ENCODE data around the gene SENP2. TPM values are rescaled to one million over a fixed set of nuclear protein-coding genes. Genes with fewer than 3 reads are reported as not detected.
A peak's percentile ranks its signal among the peaks of the same experiment; 100 is the strongest.
"Not testable (repeated sequence)": the region's sequence is repeated elsewhere in the genome, so short reads cannot be mapped to it uniquely, and the experiment has no call there.

Gene SENP2
- total RNA-seq, 2 experiments from 2014 or later: 23.2 to 24.6 TPM

DNA sequence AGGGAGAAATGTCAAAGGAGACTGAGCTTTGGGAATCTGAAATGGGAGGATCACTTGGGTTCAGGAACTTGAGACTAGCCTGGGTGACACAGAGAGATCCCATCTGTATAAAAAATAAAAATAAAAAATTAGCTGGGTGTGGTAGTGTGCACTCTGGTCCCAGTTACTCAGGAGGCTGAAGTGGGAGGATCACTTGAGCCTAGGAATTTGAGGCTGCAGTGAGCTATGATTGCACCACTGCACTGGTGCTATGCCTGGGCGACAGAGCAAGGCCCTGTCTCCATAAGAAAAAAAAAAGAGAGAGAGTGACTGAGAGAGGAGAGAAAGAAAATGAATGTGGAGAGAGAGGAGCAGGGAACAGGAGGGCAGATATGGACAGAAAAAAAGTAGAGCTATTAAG lies 72.8 kb downstream of the SENP2 start:
- intact Hi-C loops (cut with DNase I, micrococcal nuclease): loop anchor here in 1 of 2 experiments (2.0 kb wide), 1 partner anchor 882 kb away; no protein-coding TSS in a partner anchor
- no peak for DNase-seq
- CTCF ChIA-PET: interaction anchor here (0.6 to 5.5 kb wide), 10 partner anchors 10 to 956 kb away, joined by 3 to 98 read pairs (median 8); no protein-coding TSS in a partner anchor
- Mint-ChIP-seq H3K36me3 (ENCODE audit: low read depth) (no peaks in the 10 kb centered on the region), H3K4me1 (peaks cover 2% of the 10 kb centered on the region), H3K9me3 (ENCODE audit: low read depth) (no peaks in the 10 kb centered on the region), H3K27me3 (peaks cover 12% of the 10 kb centered on the region), H3K4me3 (no peak overlapping the region), H3K27ac (no peak overlapping the region)
- no peak for ATAC-seq
- POLR2A ChIA-PET: no interaction called here

DNA sequence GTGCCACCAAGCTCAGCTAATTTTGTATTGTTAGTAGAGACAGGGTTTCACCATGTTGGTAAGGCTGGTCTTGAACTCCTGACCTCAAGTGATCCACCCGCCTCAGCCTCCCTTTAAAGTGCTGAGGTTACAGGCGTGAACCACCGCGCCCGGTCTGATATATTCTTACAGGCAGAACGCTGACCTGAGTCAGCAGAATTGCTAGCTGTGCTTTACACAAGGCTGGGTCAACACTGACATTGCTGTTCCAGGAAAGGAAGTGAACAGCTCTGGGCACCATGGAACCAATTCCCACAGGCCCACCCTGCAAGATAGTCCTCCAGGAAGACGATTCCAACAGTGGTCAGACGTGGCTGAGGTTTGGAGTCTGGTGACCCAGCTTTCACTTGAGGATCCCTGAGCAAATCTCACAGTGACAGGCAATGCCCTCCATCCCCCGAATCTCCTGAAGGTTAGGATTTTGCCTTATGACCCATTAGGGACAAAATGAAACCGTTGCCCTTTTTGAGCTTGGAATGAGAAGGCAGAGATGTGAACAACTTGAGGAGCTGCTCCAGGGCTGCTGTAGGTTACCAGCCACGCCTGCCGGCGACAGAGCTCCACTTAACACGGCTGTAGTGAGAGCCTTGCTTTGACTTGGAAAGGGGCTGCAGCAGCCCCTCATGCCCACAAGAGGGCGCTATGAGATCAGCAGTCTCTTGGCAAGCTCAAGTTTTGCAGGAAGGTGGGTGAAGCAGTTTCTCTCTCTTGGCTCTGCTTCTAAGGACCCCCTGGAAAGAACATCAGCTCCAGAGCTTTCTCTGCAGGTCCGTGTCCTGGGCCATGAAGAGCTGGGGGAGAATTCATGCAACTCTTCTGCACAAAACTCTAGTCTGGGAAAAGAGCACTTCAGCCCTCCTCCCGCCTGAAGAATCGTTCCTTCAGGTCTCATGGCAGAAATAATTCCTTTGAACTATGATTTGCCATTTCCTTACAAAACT lies 74.1 kb downstream of the SENP2 start:
- peaks cover 17% of the 10 kb centered on the region for H3K27me3 Mint-ChIP-seq
- H3K27ac Mint-ChIP-seq: no peak overlapping the region
- no peaks in the 10 kb centered on the region for H3K9me3 Mint-ChIP-seq (ENCODE audit: low read depth)
- ChIA-PET POLR2A (interaction anchor here (0.6 to 0.7 kb wide), 2 partner anchors 253 to 254 kb away, joined by 3 to 5 read pairs; no protein-coding TSS in a partner anchor), CTCF (interaction anchor here (0.5 to 5.5 kb wide), 70 partner anchors 8 to 1162 kb away, joined by 3 to 98 read pairs (median 4); no protein-coding TSS in a partner anchor)
- DNase-seq (peak; percentile 85), ATAC-seq (peak; percentile 95)
- H3K36me3 Mint-ChIP-seq (ENCODE audit: low read depth): no peaks in the 10 kb centered on the region
- intact Hi-C loops (cut with DNase I, micrococcal nuclease): loop anchor here (1.0 to 10.0 kb wide), 5 partner anchors 108 to 957 kb away; no protein-coding TSS in a partner anchor
- peaks cover 2% of the 10 kb centered on the region for H3K4me1 Mint-ChIP-seq
- H3K4me3 Mint-ChIP-seq: no peak overlapping the region

DNA sequence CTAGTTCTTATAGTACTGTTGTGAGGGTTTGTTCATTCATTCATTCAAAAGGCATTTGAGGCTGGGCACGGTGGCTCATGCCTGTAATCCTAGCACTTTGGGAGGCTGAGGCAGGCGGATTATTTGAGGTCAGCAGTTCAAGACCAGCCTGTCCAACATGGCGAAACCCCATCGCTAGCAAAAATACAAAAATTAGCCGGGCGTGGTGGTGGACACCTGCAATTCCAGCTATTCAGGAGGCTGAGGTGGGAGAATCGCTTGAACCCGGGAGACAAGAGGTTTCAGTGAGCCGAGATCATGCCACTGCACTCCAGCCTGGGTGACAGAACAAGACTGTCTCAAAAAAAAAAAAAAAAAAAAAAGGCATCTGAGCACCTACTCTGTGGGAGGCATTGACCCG lies 75.2 kb downstream of the SENP2 start:
- DNase-seq; H3K4me1 Mint-ChIP-seq; H3K4me3 Mint-ChIP-seq; H3K36me3 Mint-ChIP-seq (ENCODE audit: low read depth); H3K9me3 Mint-ChIP-seq (ENCODE audit: low read depth); H3K27ac Mint-ChIP-seq; ATAC-seq; POLR2A ChIA-PET: not testable (repeated sequence)
- intact Hi-C loops (cut with DNase I, micrococcal nuclease): loop anchor here (5.0 to 10.0 kb wide), 3 partner anchors 254 to 956 kb away; no protein-coding TSS in a partner anchor
- H3K27me3 Mint-ChIP-seq: peaks cover 17% of the 10 kb centered on the region
- CTCF ChIA-PET: interaction anchor here (0.7 to 5.5 kb wide), 23 partner anchors 9 to 558 kb away, joined by 3 to 98 read pairs (median 7); no protein-coding TSS in a partner anchor

DNA sequence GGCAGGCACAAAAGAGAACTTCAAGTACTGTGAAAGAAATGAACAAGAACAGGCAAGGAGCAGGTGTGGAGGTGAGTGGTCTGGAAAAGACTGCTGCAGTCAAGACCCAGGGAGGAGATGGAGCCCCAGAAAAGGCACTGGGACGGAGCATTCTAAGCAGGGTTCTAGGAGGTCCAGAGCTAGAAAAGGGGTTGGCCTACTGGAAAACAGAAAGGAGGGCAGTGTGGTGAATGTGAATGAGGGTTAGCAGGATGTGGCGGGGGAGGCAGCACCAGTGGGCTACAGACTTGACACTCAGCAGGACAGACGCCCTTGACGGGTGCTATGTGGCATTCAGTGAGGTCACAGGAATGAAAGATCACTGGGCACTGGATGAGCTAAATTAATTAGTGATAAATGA lies 75.7 kb downstream of the SENP2 start:
- peaks cover 17% of the 10 kb centered on the region for H3K27me3 Mint-ChIP-seq
- peaks cover 2% of the 10 kb centered on the region for H3K4me1 Mint-ChIP-seq
- intact Hi-C loops (cut with DNase I, micrococcal nuclease): loop anchor here (5.0 to 10.0 kb wide), 3 partner anchors 253 to 956 kb away; no protein-coding TSS in a partner anchor
- H3K27ac Mint-ChIP-seq: no peak overlapping the region
- ATAC-seq (no peak), DNase-seq (no peak)
- H3K4me3 Mint-ChIP-seq: no peak overlapping the region
- no peaks in the 10 kb centered on the region for H3K9me3 Mint-ChIP-seq (ENCODE audit: low read depth)
- POLR2A ChIA-PET: interaction anchor here (0.6 kb wide), 1 partner anchor 251 kb away, joined by 3 read pairs; no protein-coding TSS in a partner anchor
- CTCF ChIA-PET: interaction anchor here (1.3 to 5.5 kb wide), 7 partner anchors 10 to 105 kb away, joined by 4 to 98 read pairs (median 16); no protein-coding TSS in a partner anchor
- no peaks in the 10 kb centered on the region for H3K36me3 Mint-ChIP-seq (ENCODE audit: low read depth)

DNA sequence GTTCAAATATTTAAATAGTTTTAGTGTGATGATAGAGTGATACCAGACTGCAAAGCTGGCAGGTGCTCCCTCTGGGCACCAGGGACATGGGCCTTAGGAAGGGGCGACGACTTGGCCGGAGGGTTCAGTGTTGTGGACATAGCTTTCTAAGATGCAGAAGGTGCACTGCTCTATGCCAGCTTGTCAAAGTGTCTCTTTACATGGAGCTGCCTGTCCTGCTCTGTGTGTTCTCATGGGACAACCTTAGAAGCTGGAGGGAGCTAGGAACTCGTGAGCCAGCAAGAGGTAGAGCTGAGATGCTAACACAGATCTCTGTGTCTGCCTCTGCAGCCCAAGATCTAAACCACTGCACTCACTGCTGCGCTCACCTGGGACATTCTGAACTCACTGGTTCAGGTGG lies 77.8 kb downstream of the SENP2 start:
- intact Hi-C loops (cut with DNase I, micrococcal nuclease): loop anchor here (5.0 to 10.0 kb wide), 3 partner anchors 251 to 953 kb away; no protein-coding TSS in a partner anchor
- no peak overlapping the region for H3K27ac Mint-ChIP-seq
- ATAC-seq (no peak), DNase-seq (no peak)
- peaks cover 2% of the 10 kb centered on the region for H3K4me1 Mint-ChIP-seq
- H3K9me3 Mint-ChIP-seq (ENCODE audit: low read depth): no peaks in the 10 kb centered on the region
- no peak overlapping the region for H3K4me3 Mint-ChIP-seq
- ChIA-PET CTCF (interaction anchor here (0.7 kb wide), 1 partner anchor 637 kb away, joined by 3 read pairs; no protein-coding TSS in a partner anchor), POLR2A (no interaction called here)
- peaks cover 17% of the 10 kb centered on the region for H3K27me3 Mint-ChIP-seq
- H3K36me3 Mint-ChIP-seq (ENCODE audit: low read depth): no peaks in the 10 kb centered on the region

DNA sequence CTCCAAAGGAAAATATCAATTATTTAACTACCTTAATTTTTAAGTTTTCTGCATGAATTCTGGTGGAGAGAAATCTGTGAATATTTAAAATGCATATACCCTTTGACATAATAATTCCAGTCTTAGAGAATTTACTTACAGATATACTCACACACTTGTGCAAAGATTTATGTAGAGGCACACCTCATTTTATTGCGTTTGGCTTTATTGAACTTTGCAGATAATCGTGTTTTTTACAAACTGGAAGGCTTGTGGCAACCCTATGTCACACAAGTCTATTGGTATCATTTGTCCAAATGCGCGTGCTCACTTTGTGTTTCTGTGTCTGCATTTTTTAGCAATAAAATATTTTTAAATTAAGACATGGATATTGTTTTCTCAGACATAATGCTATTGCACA lies 81.5 kb downstream of the SENP2 start:
- CTCF ChIA-PET: no interaction called here
- no peaks in the 10 kb centered on the region for H3K4me1 Mint-ChIP-seq
- H3K9me3 Mint-ChIP-seq (ENCODE audit: low read depth): no peaks in the 10 kb centered on the region

DNA sequence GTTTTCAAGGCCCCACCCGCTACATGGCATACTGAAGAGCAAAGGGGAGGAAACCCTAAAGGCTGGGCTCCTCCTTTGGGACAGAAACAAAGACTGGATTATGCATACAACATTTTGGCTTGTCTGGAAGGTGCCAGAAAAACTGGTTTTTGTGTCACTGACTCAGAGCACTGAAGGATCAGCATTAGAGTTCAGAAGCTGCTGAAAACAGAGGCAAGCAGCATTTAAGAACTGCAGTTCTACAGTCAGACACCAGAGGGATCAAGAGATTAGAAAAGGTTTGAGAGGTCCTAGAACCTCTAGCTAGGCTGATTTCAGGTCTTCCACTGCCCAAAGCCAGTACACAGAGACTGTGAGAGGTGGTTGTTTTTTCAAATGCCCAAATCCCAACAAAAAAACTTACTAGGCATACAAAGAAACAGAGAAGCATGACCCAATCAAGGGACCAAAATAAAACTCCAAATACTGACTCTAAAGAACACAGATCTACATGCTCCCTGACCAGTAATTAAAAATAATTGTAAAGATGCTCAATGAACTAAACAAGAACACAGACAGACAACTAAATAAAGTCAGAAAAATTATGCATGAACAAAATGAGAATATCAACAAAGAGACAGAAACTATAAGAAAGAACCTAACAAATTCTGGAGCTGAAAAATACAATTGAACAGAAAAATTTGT lies 91.2 kb downstream of the SENP2 start:
- Mint-ChIP-seq H3K27me3 (peaks cover 23% of the 10 kb centered on the region), H3K4me3 (no peak overlapping the region), H3K4me1 (no peaks in the 10 kb centered on the region), H3K9me3 (ENCODE audit: low read depth) (peaks cover 10% of the 10 kb centered on the region), H3K36me3 (ENCODE audit: low read depth) (no peaks in the 10 kb centered on the region), H3K27ac (no peak overlapping the region)
- ATAC-seq (no peak), DNase-seq (no peak)
- intact Hi-C loops (cut with DNase I, micrococcal nuclease): loop anchor here (1.0 kb wide), 1 partner anchor 91 kb away; no protein-coding TSS in a partner anchor
- ChIA-PET POLR2A (no interaction called here), CTCF (interaction anchor here (0.7 to 3.5 kb wide), 8 partner anchors 16 to 940 kb away, joined by 3 to 19 read pairs (median 3); no protein-coding TSS in a partner anchor)

More for the DNA sequence above, 81.5 kb downstream of the SENP2 start:
- no peak for DNase-seq
- H3K4me3 Mint-ChIP-seq: no peak overlapping the region
- no peaks in the 10 kb centered on the region for H3K36me3 Mint-ChIP-seq (ENCODE audit: low read depth)
- POLR2A ChIA-PET: no interaction called here
- intact Hi-C loops (cut with DNase I, micrococcal nuclease): loop anchor here in 1 of 2 experiments (10.0 kb wide), 1 partner anchor 247 kb away; no protein-coding TSS in a partner anchor
- no peak for ATAC-seq
- H3K27ac Mint-ChIP-seq: no peak overlapping the region
- peaks cover 13% of the 10 kb centered on the region for H3K27me3 Mint-ChIP-seq

DNA sequence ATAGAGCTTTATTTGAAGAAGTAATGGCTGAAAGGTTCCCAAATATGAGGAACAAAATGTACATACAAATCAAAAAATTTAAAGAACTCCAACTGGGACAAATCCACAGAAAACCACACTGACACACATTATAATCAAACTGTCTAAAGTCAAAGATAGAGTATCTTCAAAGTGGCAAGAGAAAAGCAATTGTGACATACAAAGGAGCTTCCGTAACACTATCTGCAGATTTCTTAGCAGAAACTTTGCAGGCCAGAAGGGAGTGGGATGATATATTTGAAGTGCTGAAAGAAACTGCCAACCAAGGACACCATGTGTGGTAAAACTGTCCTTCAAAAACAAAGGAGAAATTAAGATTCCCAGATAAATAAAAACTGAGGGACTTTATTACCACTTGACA lies 91.9 kb downstream of the SENP2 start:
- Mint-ChIP-seq H3K4me1 (no peaks in the 10 kb centered on the region), H3K36me3 (ENCODE audit: low read depth) (no peaks in the 10 kb centered on the region), H3K27ac (no peak overlapping the region), H3K9me3 (ENCODE audit: low read depth) (peaks cover 10% of the 10 kb centered on the region), H3K4me3 (no peak overlapping the region), H3K27me3 (peaks cover 25% of the 10 kb centered on the region)
- intact Hi-C loops (cut with DNase I, micrococcal nuclease): no loop called here
- ChIA-PET CTCF (interaction anchor here (0.7 to 3.5 kb wide), 9 partner anchors 16 to 939 kb away, joined by 3 to 19 read pairs (median 4); no protein-coding TSS in a partner anchor), POLR2A (no interaction called here)
- DNase-seq (no peak), ATAC-seq (no peak)

DNA sequence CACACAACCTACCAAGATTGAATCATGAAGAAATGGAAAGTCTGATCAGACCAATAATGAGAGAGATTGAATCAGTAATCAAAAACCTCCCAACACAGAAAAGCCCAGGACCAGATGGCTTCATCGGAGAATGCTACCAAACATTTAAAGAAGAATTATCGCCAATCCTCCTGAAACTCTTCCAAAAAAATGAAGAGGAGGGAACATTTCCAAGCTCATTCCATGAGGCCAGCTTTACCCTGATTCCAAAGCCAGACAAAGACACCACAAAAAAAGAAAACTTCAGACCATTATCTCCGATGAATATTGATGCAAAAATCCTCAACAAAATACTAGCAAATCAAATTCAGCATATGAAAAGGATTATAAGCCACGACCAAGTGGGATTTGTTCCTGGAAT lies 94.1 kb downstream of the SENP2 start:
- H3K4me3 Mint-ChIP-seq: no peak overlapping the region
- H3K36me3 Mint-ChIP-seq (ENCODE audit: low read depth): no peaks in the 10 kb centered on the region
- intact Hi-C loops (cut with DNase I, micrococcal nuclease): no loop called here
- H3K9me3 Mint-ChIP-seq (ENCODE audit: low read depth): peaks cover 10% of the 10 kb centered on the region
- CTCF ChIA-PET: interaction anchor here (0.5 to 1.8 kb wide), 3 partner anchors 8 to 275 kb away, joined by 3 to 4 read pairs (median 3); no protein-coding TSS in a partner anchor
- no peak for ATAC-seq
- H3K27me3 Mint-ChIP-seq: peaks cover 23% of the 10 kb centered on the region
- POLR2A ChIA-PET: no interaction called here
- H3K27ac Mint-ChIP-seq: no peak overlapping the region
- DNase-seq: no peak
- no peaks in the 10 kb centered on the region for H3K4me1 Mint-ChIP-seq
